ENCODE results near the gene SKAP1.
"Not testable (repeated sequence)": the region's sequence is repeated elsewhere in the genome, so short reads cannot be mapped to it uniquely, and the experiment has no call there.

SKAP1 gene

GRCh38 chr17:48360861-48361633 is 69.0 kb downstream of the SKAP1 start:
- not testable (repeated sequence) for DNase-seq

GRCh38 chr17:48357779-48358602 is 72.0 kb downstream of the SKAP1 start:
- no peak for DNase-seq

DNA sequence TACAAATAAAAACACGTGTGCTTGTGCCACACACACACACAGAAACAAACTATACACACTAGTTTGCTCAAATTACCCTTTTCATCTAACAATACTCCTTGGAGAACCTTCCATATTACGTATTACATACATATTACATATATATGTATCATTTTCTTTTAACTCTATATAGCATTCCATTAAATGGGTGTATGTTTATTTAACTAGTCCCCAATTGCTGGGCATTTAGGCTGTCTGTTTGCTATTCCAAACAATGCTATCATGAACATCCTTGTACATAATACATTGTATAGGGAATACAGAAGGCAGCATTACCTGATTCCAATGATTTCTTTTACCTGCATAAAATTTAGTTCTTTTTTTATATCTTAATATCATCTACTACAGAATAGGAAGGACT is 73.1 kb downstream of the SKAP1 start:
- no peak for DNase-seq

GRCh38 chr17:48352630-48353029 is 77.4 kb downstream of the SKAP1 start:
- DNase-seq = no peak

- no peak for DNase-seq
Observed at GRCh38 chr17:48351911-48352332, 78.1 kb downstream of the SKAP1 start.

- no peak for DNase-seq
Observed at GRCh38 chr17:48348352-48348751, 81.7 kb downstream of the SKAP1 start.

DNA sequence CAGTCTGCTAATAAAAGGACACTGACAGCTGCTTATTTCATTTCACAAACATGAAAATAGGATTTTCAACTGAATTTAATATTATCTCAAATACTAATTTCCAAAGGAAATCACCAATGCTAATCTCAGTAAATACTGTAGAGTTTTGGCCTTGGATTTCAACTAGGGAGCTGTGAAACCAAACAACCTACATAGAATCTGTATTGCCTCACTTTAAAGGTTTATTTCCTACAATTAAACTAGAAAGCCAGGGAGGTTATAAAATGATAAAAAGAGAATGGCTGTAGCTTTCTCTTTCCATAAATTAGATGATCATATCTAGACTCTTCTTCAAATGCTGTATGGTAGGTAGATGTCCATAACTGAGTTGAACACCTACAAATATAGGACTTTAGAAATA is 82.8 kb downstream of the SKAP1 start:
- DNase-seq = no peak

DNA sequence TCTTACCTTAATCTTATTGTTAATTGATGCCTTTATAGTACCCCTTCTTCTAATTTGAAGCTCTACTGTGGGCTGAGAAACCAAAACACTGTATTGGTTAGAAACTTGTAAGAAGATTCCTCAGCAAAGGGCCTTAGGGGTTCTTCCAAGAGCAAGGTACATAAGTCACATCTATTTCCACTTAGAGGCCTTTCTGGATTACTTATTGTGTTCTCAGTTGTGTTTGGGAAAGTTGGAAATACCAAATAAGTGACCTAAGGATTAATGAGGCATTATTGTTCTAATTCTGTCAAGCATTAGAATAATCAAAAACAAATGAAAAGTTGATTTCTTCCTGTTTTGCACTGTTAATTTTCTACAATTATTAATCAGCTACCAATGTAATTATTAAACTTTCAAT is 85.8 kb downstream of the SKAP1 start:
- DNase-seq = no peak

DNA sequence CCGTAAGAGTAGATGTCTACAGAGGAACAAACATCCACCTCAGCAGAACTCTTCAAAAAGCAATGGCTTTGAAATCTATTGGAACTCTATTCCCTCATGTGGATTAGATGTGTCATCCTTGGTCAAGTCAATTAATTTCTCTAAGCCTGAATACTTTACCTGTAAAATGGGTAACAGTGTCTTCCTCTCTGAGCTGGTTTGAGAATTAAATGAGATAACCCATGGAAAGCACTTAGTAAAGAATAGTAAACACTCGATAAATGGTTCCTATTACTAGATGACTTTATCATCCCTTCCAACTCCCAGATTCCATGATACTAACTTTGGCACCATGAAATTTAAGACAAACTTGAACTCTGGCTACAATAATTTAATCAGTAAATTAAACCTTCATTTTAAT is 89.1 kb downstream of the SKAP1 start:
- no peak for DNase-seq

GRCh38 chr17:48338720-48339119 is 91.3 kb downstream of the SKAP1 start:
- DNase-seq = no peak

DNA sequence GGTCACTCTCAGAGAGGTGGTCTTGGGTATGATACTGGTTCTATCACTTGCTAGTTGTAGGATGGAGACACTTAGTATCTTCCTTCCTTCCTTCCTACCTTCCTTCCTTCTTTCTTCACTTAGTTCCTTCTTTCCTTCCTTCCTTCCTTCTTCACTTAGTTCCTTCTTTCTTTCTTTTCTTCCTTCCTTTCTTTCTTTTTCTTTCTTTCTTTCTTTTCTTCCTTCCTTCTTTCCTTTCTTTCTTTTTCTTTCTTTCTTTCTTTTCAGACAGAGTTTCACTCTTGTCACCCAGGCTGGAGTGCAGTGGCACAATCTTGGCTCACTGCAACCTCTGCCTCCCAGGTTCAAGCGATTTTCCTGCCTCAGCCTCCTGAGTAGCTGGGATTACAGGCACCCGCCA is 92.1 kb downstream of the SKAP1 start:
- DNase-seq = not testable (repeated sequence)

GRCh38 chr17:48336986-48337385 is 93.0 kb downstream of the SKAP1 start:
- DNase-seq = no peak

- no peak for DNase-seq
Observed at GRCh38 chr17:48335858-48336500, 94.0 kb downstream of the SKAP1 start.

- no peak for DNase-seq
Observed at GRCh38 chr17:48335146-48335784, 94.7 kb downstream of the SKAP1 start.

DNA sequence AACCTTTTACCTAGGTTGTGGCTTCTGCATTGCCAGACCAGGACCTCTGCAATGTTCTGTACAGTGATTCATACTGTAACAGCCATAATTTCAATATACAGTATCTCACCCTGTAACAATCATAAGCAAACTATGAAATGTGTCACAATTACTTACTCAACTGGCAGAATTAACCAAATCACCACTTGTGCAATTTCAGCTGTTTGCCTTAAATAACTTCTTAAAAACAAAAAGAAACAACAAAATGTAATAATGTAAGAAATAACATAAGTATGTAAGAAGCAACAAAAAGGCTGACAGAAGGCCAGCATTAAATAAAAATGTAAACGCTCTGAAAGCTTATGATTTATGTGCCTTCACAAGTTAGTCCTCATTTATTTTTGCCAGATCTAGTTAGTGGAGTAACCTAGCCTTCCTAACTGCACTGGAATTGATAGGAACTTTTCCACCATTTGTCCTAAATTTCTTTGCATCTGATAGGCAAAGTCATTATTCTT is 96.9 kb downstream of the SKAP1 start:
- no peak for DNase-seq

- DNase-seq = no peak
Observed at GRCh38 chr17:48330887-48331286, 99.1 kb downstream of the SKAP1 start.

DNA sequence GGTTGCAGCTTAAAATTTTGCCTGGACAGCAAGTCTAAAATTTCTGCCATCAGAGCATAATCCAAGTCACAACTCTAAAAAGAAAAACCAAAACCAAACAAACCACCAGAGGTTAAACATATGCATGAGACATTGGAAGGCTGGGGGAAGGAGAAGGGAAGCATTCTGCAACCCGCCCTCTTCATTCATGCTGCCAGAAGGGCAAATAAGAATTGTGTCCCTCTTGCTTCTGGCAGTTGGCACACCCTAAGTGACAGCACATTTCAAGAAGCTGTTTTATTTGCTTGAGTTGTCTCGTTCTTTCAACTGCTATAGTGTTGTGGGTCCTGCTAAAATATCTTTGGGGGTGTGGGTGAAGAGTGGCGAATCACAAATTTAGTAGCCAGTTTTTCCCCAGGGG is 99.6 kb downstream of the SKAP1 start:
- DNase-seq = no peak

- DNase-seq = no peak
Observed at GRCh38 chr17:48328457-48328856, 101.6 kb downstream of the SKAP1 start.

GRCh38 chr17:48326310-48326709 is 103.7 kb downstream of the SKAP1 start:
- DNase-seq = no peak

DNA sequence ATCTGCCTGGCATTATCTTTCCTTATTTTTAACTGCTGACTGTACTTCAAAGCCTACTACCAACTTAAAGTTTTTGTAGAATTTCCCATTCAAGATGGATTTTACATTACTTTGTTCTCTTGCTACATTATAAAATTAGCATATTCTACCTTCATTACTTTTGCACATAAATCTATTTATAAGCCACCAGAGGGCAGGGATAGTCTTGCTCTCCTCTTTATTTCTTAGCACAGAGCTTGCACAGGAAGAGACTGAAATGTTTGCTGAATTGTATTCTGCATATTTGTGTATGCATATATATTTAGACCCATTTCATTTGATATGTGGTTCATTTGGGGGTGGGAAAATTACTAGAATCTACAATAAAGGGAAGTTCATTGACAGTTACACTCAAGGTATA is 108.0 kb downstream of the SKAP1 start:
- no peak for DNase-seq

DNA sequence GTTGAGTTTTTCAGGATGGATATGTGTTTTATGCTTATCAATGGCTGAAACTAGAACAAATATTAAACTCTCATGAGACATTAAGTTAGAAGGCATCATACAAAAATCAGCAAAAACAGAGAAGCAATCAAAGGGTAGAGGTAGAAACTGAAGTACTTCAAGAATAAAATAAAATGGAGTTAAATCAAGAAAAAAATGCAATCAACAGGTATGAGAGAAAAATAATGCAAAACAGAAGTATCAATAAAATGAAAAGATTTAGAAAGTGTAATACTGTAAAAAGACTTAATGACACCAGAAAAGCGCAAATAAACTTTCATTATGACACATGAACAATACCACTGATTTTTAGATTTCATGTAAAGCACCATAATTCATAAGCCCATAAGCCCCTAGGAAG is 112.3 kb downstream of the SKAP1 start:
- no peak for DNase-seq

DNA sequence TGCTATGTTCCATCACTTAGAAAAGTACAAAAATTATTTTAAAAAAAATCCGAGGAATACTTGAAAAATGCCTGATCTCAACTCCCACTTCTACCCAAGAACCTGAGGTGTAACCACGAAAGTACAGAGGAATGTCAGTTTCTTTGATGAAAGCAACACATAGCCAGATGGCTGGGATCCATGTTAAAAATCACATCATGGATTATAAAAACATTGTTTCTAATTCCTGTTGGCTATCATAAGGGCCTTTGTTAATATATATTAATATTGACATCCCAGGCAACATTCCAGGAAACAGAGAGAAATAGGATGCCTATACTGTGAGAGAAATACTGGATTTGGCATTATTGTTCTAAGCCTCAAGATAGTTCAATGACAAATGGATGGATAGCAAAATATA is 115.3 kb downstream of the SKAP1 start:
- no peak for DNase-seq

DNA sequence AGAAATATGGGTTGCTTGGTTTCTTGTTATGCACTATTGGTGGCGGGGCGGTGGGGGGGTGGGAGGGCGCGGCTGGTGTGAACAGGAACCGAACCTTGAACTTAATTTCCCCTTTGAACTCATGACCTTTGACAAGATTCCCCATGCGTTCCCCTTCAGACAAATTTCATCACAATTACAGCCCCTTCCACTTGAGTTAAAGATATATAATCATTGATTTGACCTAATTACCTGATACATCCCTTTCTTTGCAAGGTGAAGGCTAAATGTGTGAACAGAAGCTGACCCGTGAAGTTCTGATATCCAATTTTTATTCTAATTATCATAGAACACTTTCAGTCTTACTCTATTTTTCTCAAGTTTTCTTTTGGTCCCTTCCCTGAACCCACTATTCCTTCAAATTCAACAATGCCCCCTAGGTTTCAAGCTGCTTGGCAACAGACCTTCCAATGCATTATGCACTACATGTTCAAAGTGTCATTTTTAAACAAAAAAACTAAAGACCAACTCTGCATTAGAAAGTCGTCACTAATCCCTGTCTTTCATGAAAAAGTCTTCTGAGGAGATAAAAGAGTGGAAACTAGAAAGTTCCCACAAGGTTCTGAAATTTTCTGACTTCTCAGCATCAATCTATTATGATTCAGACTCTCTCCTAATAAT is 116.8 kb downstream of the SKAP1 start:
- DNase-seq = no peak

Data from activated CD4-positive, CD25-positive, alpha-beta regulatory T cell treated with anti-CD3 and anti-CD28 coated beads, Interleukin-2, amount 50 U/mL, for 72 hours (primary cell).